Stimulated activated CD4-positive, alpha-beta T cell treated with anti-CD3 and anti-CD28 coated beads, Interleukin-1b, Interleukin-23, amount 100 ng/mL, for 48 hours (primary cell): ENCODE measurements around the gene MLANA.

Experiments used
- DNase-seq: peaks from one replicate; pipeline ENCODE4 v3.0.0-alpha.2; 2020

MLANA gene

GRCh38 chr9:5890641-5891040 lies at the start of gene MLANA:
TSS of gene MLANA (plus strand) at chr9:5890889. CDS start at chr9:5892475, 1,586 bp downstream.
- DNase-seq, result no peak

- DNase-seq, result peak; percentile 62
Observed at GRCh38 chr9:5841771-5842573, 48.7 kb upstream of the MLANA start.

- no peak for DNase-seq
Observed at GRCh38 chr9:5842929-5843793, 47.5 kb upstream of the MLANA start.

GRCh38 chr9:5843794-5844471 lies 46.8 kb upstream of the MLANA start:
- no peak for DNase-seq

GRCh38 chr9:5845157-5845531 lies 45.5 kb upstream of the MLANA start:
- DNase-seq, result no peak

GRCh38 chr9:5846096-5846495 lies 44.6 kb upstream of the MLANA start:
- DNase-seq, result no peak

- no peak for DNase-seq
Observed at GRCh38 chr9:5846501-5846921, 44.2 kb upstream of the MLANA start.

GRCh38 chr9:5848372-5848882 lies 42.3 kb upstream of the MLANA start:
- no peak for DNase-seq

- DNase-seq, result no peak
Observed at GRCh38 chr9:5850724-5851122, 40.0 kb upstream of the MLANA start.

- DNase-seq, result peak; percentile 58
Observed at GRCh38 chr9:5851445-5851844, 39.2 kb upstream of the MLANA start.

GRCh38 chr9:5852987-5853386 lies 37.7 kb upstream of the MLANA start:
- DNase-seq, result no peak

GRCh38 chr9:5853617-5854016 lies 37.1 kb upstream of the MLANA start:
- no peak for DNase-seq

GRCh38 chr9:5854063-5854790 lies 36.5 kb upstream of the MLANA start:
- peak; percentile 52 for DNase-seq

GRCh38 chr9:5857928-5858327 lies 32.8 kb upstream of the MLANA start:
- no peak for DNase-seq

GRCh38 chr9:5858833-5859232 lies 31.9 kb upstream of the MLANA start:
- DNase-seq, result no peak

- DNase-seq, result no peak
Observed at GRCh38 chr9:5863092-5863746, 27.5 kb upstream of the MLANA start.

- DNase-seq, result no peak
Observed at GRCh38 chr9:5864446-5864845, 26.2 kb upstream of the MLANA start.

- DNase-seq, result no peak
Observed at GRCh38 chr9:5866272-5866671, 24.4 kb upstream of the MLANA start.

GRCh38 chr9:5866685-5867084 lies 24.0 kb upstream of the MLANA start:
- no peak for DNase-seq

- no peak for DNase-seq
Observed at GRCh38 chr9:5868235-5868634, 22.5 kb upstream of the MLANA start.

GRCh38 chr9:5869315-5870019 lies 21.2 kb upstream of the MLANA start:
- DNase-seq, result peak; percentile 36

GRCh38 chr9:5870020-5870339 lies 20.7 kb upstream of the MLANA start:
- no peak for DNase-seq
